Measurements from ENCODE around the gene EPOP.

GRCh38 chr17:38713456-38714075, 38.8 kb upstream of the EPOP start:
- no peak for TF ChIP-seq CTCF (conservative IDR thresholded peaks at IDR 0.05 in 1 of 2, IDR thresholded peaks at IDR 0.05 in 1 of 2; ENCODE audit: low read depth in 1 of 2, low read length in 2 of 2)
- TF ChIP-seq EZH2 (IDR thresholded peaks at IDR 0.05; ENCODE audit: low read length, missing control alignments) = no peak

All from fibroblast of lung (primary cell).